GM19438 (cell line): ENCODE data around the gene COL15A1.

Source experiments
- ATAC-seq: cut with Tn5 transposase; IDR thresholded peaks from one replicate; pipeline ENCODE4 v1.9.1; 2021; ENCODE audit warnings: low read depth; ENCODE audit not compliant: unreplicated experiment

The COL15A1 gene

GRCh38 chr9:98970532-98971041, 26.9 kb downstream of the COL15A1 start:
- ATAC-seq, result no peak

GRCh38 chr9:98971168-98971914, 27.6 kb downstream of the COL15A1 start:
- no peak for ATAC-seq

- no peak for ATAC-seq
Measured at GRCh38 chr9:98971915-98972223, 28.2 kb downstream of the COL15A1 start.

- ATAC-seq, result no peak
Measured at GRCh38 chr9:98972716-98973115, 29.0 kb downstream of the COL15A1 start.

GRCh38 chr9:98973171-98973570, 29.5 kb downstream of the COL15A1 start:
- ATAC-seq, result no peak

GRCh38 chr9:98973576-98973975, 29.9 kb downstream of the COL15A1 start:
- ATAC-seq, result no peak

- ATAC-seq, result no peak
Measured at GRCh38 chr9:98974106-98974505, 30.4 kb downstream of the COL15A1 start.

GRCh38 chr9:98974554-98974953, 30.8 kb downstream of the COL15A1 start:
- no peak for ATAC-seq

GRCh38 chr9:98974994-98975712, 31.4 kb downstream of the COL15A1 start:
- peak; percentile 94 for ATAC-seq

GRCh38 chr9:98975838-98976237, 32.1 kb downstream of the COL15A1 start:
- no peak for ATAC-seq

- no peak for ATAC-seq
Measured at GRCh38 chr9:98977246-98977714, 33.6 kb downstream of the COL15A1 start.

- ATAC-seq, result no peak
Measured at GRCh38 chr9:98977813-98978212, 34.1 kb downstream of the COL15A1 start.

- ATAC-seq, result no peak
Measured at GRCh38 chr9:98978231-98978681, 34.5 kb downstream of the COL15A1 start.

GRCh38 chr9:98980291-98980690, 36.6 kb downstream of the COL15A1 start:
- no peak for ATAC-seq

GRCh38 chr9:98983295-98984268, 39.9 kb downstream of the COL15A1 start:
- ATAC-seq, result no peak

- no peak for ATAC-seq
Measured at GRCh38 chr9:98985596-98985995, 41.9 kb downstream of the COL15A1 start.

GRCh38 chr9:98986866-98987651, 43.4 kb downstream of the COL15A1 start:
- no peak for ATAC-seq

- ATAC-seq, result no peak
Measured at GRCh38 chr9:98989036-98990000, 45.6 kb downstream of the COL15A1 start.
